Stimulated activated CD8-positive, alpha-beta memory T cell treated with anti-CD3 and anti-CD28 coated beads, Interleukin-12 subunit alpha, Interleukin-12 subunit beta, amount 100 ng/mL, for 4 hours (primary cell): ENCODE data around the gene CMTM6.
"Not testable (repeated sequence)": the region's sequence is repeated elsewhere in the genome, so short reads cannot be mapped to it uniquely, and the experiment has no call there.

Source experiments
- DNase-seq: peaks from one replicate; pipeline ENCODE4 v3.0.0-alpha.2; 2020; ENCODE audit warnings: low read depth

Gene CMTM6

GRCh38 chr3:32502118-32502945, at the start of gene CMTM6:
CMTM6 (minus strand) TSS chr3:32502852; CDS start chr3:32502745, 107 bp downstream.
- peak; percentile 44 for DNase-seq

GRCh38 chr3:32552013-32552412, 49.4 kb upstream of the CMTM6 start:
- DNase-seq = no peak

- DNase-seq = no peak
These were observed 48.8 kb upstream of the CMTM6 start for GRCh38 chr3:32551496-32551895.

- DNase-seq = no peak
These were observed 48.4 kb upstream of the CMTM6 start for GRCh38 chr3:32551087-32551486.

- no peak for DNase-seq
These were observed 42.7 kb upstream of the CMTM6 start for GRCh38 chr3:32545305-32545704.

- DNase-seq = no peak
These were observed 42.2 kb upstream of the CMTM6 start for GRCh38 chr3:32544894-32545293.

GRCh38 chr3:32542807-32543206, 40.2 kb upstream of the CMTM6 start:
- no peak for DNase-seq

GRCh38 chr3:32540899-32541298, 38.2 kb upstream of the CMTM6 start:
- no peak for DNase-seq

- DNase-seq = no peak
These were observed 29.8 kb upstream of the CMTM6 start for GRCh38 chr3:32532434-32532833.

- DNase-seq = no peak
These were observed 28.5 kb upstream of the CMTM6 start for GRCh38 chr3:32531010-32531647.

GRCh38 chr3:32525720-32526119, 23.1 kb upstream of the CMTM6 start:
- no peak for DNase-seq

- no peak for DNase-seq
These were observed 20.0 kb upstream of the CMTM6 start for GRCh38 chr3:32522682-32523081.

- DNase-seq = not testable (repeated sequence)
These were observed 16.3 kb upstream of the CMTM6 start for GRCh38 chr3:32518921-32519320.

- DNase-seq = not testable (repeated sequence)
These were observed 14.1 kb upstream of the CMTM6 start for GRCh38 chr3:32516751-32517150.

GRCh38 chr3:32511005-32511404, 8.4 kb upstream of the CMTM6 start:
- no peak for DNase-seq

- peak; percentile 21 for DNase-seq
These were observed 7.5 kb upstream of the CMTM6 start for GRCh38 chr3:32510075-32510724.

- DNase-seq = no peak
These were observed 6.1 kb upstream of the CMTM6 start for GRCh38 chr3:32508711-32509110.

GRCh38 chr3:32506466-32506865, 3.8 kb upstream of the CMTM6 start:
- DNase-seq = no peak

- no peak for DNase-seq
These were observed 264 bp upstream of the CMTM6 start for GRCh38 chr3:32502946-32503286.

GRCh38 chr3:32501783-32502117, 902 bp downstream of the CMTM6 start:
- DNase-seq = no peak

GRCh38 chr3:32500880-32501782, 1.5 kb downstream of the CMTM6 start:
- DNase-seq = no peak

GRCh38 chr3:32500231-32500630, 2.4 kb downstream of the CMTM6 start:
- DNase-seq = no peak
